Activated CD4-positive, alpha-beta T cell treated with anti-CD3 and anti-CD28 coated beads, Interleukin-2, amount 50 U/mL, for 16 hours (primary cell): ENCODE data around the gene ZNF814.
A peak's percentile ranks its signal among the peaks of the same experiment; 100 is the strongest.
"Not testable (repeated sequence)": the region's sequence is repeated elsewhere in the genome, so short reads cannot be mapped to it uniquely, and the experiment has no call there.

Experiments used
- DNase-seq: peaks from one replicate; pipeline ENCODE4 v3.0.0-alpha.2; 2020

The ZNF814 gene

GRCh38 chr19:57815247-57816075, 73.4 kb downstream of the ZNF814 start:
- DNase-seq = no peak

GRCh38 chr19:57814505-57815246, 74.2 kb downstream of the ZNF814 start, which contains the start of gene ZNF552:
ZNF552 (minus strand) TSS chr19:57814913; CDS start chr19:57814743, 170 bp downstream.
- peak; percentile 85 for DNase-seq

GRCh38 chr19:57813919-57814504, 74.8 kb downstream of the ZNF814 start:
- DNase-seq = no peak

GRCh38 chr19:57812975-57813820, 75.6 kb downstream of the ZNF814 start:
- DNase-seq = not testable (repeated sequence)

GRCh38 chr19:57812226-57812625, 76.6 kb downstream of the ZNF814 start:
- peak; percentile 25 for DNase-seq

- DNase-seq = not testable (repeated sequence)
These were observed 78.2 kb downstream of the ZNF814 start for GRCh38 chr19:57810410-57811295.

GRCh38 chr19:57807541-57807940, 81.3 kb downstream of the ZNF814 start:
- no peak for DNase-seq

GRCh38 chr19:57803594-57804325, 85.1 kb downstream of the ZNF814 start:
- DNase-seq = no peak

- no peak for DNase-seq
These were observed 85.6 kb downstream of the ZNF814 start for GRCh38 chr19:57803265-57803593.

- DNase-seq = no peak
These were observed 86.6 kb downstream of the ZNF814 start for GRCh38 chr19:57802269-57802668.

- no peak for DNase-seq
These were observed 88.1 kb downstream of the ZNF814 start for GRCh38 chr19:57800696-57801095.
